NCI-H1436 treated with DMSO at 0.1 percent for 48 hours (cell line): ENCODE results near the gene NAALADL2.

Experiments used
- DNase-seq: peaks from one replicate; lab custom pipeline; 2025; lab: John Stamatoyannopoulos, UW

The NAALADL2 gene

GRCh38 chr3:175207361-175207760 lies 348.2 kb downstream of the NAALADL2 start:
- DNase-seq = no peak

- DNase-seq = no peak
Observed at GRCh38 chr3:175208326-175208725, 349.2 kb downstream of the NAALADL2 start.

DNA sequence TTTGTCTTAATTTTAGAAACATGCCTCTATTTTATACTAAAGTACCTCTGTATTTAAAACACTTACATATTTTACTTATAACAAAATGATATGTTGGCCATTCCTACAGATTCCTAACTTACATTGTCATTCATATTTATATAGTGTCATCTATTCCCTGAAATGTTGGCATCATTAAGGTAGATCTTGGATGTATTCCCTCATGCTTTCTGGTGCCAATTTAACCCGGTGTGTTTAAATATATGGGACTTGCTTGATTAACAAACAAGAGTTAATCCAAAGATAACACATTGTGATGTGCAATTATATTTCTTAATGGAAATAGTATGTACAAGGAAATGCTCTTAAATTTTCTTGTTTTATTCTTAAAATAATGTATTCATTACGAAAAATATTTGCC lies 352.3 kb downstream of the NAALADL2 start:
- DNase-seq = no peak

GRCh38 chr3:175212896-175213295 lies 353.8 kb downstream of the NAALADL2 start:
- DNase-seq = no peak

GRCh38 chr3:175214216-175214615 lies 355.1 kb downstream of the NAALADL2 start:
- DNase-seq = no peak

DNA sequence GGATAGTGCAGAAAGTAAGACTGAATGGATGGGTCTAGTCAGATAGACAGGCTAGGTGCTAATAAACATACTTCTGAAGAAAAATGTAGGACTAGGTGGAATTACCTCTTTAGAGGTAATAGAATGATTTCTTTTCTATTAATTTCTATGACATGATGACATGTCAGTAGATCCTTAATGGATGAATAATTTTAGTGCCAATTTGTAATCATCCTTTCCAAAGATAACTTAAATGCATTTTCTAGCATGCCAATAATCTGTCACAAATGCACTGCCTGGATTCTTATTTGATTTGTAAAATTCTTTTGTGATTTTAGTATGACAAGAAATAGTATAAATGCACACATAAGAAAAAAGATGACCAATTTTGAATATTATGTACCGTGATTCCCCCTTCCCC lies 356.7 kb downstream of the NAALADL2 start:
- no peak for DNase-seq

DNA sequence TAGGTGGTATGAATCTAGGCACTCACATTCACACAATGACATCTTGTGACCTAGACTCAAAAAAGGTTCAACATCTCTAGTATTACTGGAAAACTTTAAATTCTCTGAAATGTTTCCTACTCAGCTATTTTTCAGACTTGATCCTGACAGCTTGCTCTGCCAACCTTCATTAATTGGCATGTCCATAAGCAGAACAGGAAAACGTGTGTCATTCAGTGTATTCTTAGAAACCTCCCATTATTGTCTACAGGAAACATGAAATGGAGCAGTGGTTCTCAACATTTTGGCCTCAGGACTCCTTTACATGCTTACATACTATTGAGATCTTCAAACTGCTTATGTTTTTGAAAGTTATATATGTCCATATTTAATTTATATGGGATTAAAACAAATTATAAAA lies 363.2 kb downstream of the NAALADL2 start:
- DNase-seq = no peak

DNA sequence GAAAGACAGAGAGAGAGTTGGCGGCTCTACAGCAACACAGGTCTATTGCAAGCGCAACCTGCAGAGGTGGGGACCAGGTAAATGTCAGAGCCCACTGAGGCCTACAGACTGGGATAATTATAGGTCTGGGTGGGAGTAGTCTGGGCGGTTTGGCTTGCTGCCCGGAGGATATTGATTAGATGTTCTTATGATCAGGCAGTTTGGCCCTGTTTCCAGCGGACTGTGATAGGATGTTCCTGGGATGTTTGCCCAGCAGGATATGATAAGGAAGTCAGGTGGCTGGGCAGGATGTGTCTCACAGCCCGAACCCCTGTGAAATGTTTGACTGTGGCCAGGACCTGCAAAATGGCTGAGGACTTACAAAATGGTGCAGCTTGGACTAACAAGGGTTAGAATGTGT lies 364.9 kb downstream of the NAALADL2 start:
- no peak for DNase-seq

DNA sequence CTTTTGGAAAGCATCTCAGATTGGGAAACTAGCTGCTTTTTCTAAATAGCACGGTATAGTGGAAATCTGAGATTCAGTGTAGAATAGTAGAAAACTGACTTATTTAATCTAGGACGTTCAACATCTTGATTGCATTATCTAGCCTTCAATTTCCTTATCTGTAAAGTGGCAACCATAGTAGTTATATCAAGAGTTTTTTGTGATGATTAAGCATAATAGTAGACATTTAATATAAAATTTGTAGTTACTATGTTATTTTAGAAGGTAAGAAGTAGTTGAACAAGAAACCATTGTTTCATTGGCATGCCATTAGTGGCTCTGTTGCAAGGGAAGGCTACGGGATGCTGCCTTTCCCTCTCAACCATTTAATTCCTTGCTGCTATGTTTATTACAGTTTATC lies 367.3 kb downstream of the NAALADL2 start:
- no peak for DNase-seq

DNA sequence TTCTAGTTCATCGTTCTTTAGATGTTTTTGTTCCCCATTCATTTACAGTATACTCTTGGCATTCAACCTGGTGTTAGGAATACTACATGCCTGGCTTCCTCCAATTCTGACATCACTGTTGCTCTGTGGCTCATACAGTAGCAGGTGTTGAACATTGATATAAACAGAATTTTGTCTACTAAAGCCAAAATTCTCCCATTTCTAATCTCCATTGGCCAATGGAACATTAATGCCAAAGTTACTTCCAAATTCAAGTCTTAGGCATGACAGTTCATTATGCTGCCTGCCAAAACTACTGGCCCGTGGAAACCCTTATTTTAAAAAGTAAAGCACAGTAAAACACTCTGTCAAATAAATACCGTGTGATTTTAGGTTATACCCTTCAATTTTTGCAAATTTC lies 368.0 kb downstream of the NAALADL2 start:
- DNase-seq = no peak

DNA sequence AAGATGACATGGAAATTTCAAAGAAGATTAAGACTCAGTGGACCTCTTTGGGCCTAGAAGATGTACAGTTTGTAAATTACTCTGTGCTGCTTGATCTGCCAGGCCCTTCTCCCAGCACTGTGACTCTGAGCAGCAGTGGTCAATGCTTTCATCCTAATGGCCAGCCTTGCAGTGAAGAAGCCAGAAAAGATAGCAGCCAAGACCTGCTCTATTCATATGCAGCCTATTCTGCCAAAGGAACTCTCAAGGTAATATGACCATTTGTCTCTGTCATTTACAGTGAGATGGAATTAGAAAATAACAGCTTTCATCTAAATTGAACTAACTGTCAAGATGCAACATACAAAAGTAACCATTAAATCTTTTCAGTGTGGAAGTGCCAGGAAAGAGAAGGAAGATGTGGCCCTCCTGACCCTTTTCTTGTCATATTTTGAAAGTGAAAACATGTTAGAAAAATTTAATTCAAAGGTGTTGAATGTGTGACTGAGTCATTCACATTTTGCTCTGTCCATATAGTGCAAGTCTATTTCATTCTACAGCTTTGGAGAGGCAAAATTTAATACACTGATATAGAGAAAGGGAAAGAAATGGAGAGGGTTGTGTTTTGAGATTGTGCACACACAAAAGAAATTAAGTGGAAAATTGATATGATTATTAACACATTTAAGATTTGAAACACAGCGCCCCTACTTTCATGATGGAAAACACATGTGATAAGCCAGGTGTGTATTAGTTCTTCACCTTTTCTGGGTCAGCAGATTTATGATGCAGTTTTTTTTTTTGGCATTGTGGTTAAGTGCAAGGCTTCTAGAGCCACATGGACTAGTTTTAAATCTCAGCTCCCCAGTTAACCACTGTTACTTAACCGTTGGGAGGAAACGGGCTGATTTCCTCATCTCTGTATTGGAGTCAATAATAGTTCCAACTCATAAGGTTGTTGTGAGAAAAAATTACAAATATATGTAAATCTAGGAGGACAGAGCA lies 375.1 kb downstream of the NAALADL2 start:
- DNase-seq = no peak

GRCh38 chr3:175238801-175239200 lies 379.7 kb downstream of the NAALADL2 start:
- peak; percentile 99 for DNase-seq

- no peak for DNase-seq
Observed at GRCh38 chr3:175240921-175241320, 381.8 kb downstream of the NAALADL2 start.

- DNase-seq = no peak
Observed at GRCh38 chr3:175242243-175242642, 383.1 kb downstream of the NAALADL2 start.

DNA sequence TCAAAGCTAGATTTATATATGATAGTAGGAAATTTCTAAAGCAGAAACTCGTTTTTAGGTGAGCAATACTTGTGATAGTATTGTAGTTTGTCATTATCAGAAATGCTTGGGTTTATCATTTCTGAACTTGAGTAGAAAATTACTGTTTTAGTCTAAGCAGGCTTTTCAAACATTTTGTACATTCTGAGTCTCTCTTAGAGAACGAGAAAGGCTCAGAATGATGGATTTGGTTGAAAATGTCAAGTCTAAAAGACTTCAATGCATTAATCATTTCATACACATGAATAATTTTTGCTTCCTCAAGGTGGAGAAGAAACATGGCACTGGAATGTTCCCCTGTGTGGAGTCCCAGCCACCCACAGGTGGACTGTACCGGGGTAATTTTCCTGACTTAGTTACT lies 387.1 kb downstream of the NAALADL2 start:
- DNase-seq = no peak

DNA sequence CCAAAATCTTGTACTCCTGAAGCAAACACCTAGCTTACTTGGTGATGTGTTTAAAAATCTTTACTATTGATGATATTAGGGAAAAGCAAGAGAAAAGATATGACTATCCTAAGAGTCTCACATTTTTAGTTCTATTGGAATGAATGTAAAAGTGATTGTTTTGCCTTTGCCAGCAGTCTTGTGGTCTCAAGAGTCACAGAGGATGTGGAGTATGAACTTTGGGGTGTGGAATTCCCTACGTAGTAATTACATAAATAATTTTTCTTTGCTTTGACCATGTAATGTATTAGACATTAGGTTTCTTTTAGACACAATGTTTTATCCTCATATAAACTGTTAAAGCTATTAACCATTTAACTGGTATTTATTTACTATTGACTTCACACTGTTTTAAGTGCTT lies 387.6 kb downstream of the NAALADL2 start:
- DNase-seq = no peak

DNA sequence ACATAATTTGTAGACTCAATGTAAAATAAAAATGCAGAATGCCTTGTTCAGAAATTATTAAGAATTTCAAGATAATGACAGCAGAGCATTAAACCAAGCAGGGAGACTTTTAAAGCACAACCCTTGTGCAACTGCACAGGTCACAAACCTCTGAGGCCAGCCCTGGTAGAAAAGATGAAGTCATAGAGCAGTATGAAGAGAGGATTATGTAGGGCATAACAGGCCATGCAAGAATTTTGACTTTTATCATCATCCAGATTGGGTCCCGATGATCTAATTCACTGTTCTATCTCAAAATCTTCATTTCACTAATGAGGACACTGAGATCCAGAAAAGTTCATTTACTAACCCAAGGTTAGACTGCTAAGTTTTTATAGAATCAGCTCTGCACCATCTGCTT lies 388.5 kb downstream of the NAALADL2 start:
- DNase-seq = no peak

GRCh38 chr3:175248832-175249231 lies 389.7 kb downstream of the NAALADL2 start:
- no peak for DNase-seq

DNA sequence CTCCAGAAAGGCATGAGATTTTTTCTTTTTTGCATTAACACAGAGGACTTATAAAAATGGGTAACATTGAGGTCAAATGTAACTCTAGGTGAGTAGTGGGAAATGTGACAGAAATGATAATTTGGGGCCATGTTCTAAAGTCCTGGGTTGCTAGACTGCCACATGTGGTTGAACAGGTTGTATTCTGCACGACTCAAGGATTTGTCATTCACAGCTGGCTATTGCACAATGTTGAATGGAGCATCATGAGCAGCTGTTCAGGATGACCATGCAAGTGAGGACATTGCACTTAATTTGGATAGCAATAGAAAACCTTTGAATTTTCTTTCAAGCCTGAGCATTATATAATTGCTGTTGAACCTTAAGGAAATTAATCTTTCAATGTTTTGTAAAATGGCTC lies 396.6 kb downstream of the NAALADL2 start:
- DNase-seq = no peak

- DNase-seq = no peak
Observed at GRCh38 chr3:175257123-175257522, 398.0 kb downstream of the NAALADL2 start.

- DNase-seq = no peak
Observed at GRCh38 chr3:175258763-175259162, 399.6 kb downstream of the NAALADL2 start.

DNA sequence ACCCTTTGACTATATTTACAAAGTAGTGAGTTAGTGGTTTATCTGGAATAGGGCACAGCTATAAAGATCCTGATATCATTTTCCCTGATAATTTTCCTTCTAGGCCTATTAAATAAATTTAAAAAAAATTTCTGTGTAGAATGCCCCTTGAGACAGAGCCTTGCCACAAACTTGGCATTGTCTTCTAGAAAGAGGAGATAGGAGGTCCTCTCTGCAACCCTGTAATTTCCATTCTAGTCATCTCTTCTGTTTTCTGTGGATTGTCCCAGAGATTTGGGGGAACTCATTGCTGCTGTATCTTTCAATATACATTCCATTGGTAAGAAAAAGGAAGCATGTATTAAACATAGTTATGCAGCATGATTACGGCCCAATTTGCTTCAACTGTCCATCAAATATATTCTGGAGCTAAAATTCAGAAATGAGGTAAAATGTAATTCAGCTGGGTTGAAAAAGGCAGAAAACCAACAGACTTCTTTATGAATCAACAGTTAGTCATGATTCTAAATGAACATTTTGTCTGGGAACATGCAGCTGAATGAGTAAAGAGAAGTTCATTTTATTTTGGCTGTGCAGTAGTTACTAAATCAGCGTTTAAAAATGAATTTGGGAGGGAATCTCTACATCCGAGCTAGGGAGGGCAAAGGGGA lies 401.1 kb downstream of the NAALADL2 start:
- no peak for DNase-seq

DNA sequence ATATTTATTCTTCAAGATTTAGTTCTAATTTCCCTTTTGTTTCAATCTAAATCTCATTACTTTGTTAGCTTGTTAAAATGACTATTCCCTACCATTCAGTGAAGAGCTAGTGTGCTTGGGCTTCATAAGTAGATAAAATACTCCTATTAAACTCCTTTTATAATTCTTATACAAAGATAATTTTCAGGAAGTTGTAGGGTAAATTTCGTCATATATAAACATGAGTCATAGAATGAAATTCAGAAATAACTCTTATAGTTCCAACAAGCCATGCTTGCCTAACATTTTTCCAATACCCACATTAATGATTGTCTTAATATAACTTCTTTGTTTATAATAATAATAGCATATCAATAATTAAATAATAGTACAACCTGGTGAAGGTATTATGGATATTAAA lies 407.3 kb downstream of the NAALADL2 start:
- no peak for DNase-seq
